ENCODE measurements around the gene OR52E5.

The OR52E5 gene

GRCh38 chr11:5892908-5893307, at the start of gene OR52E5:
Gene OR52E5, plus strand, starts transcription at chr11:5893208. Its CDS starts 7,569 bp downstream, at chr11:5900777.
- no peak within 1 kb of the TSS for H3K4me3 ChIP-seq (ENCODE audit: low read depth, low read length)
- no peak for DNase-seq (ENCODE audit: low read depth)
- TF ChIP-seq MYC (IDR thresholded peaks at IDR 0.05; ENCODE audit: low read depth, low read length) (no peak), POLR2A (IDR thresholded peaks at IDR 0.05; ENCODE audit: extremely low read depth, insufficient read length) (no peak), MAX (IDR thresholded peaks at IDR 0.05; ENCODE audit: low read depth, low read length) (no peak), CTCF (IDR thresholded peaks at IDR 0.05; ENCODE audit: low read depth, low read length) (no peak)

GRCh38 chr11:5846701-5847100, 46.3 kb upstream of the OR52E5 start:
- no peak overlapping the region for H3K4me3 ChIP-seq (ENCODE audit: low read depth, low read length)
- no peak for DNase-seq (ENCODE audit: low read depth)
- TF ChIP-seq MYC (IDR thresholded peaks at IDR 0.05; ENCODE audit: low read depth, low read length) (no peak), CTCF (IDR thresholded peaks at IDR 0.05; ENCODE audit: low read depth, low read length) (no peak), MAX (IDR thresholded peaks at IDR 0.05; ENCODE audit: low read depth, low read length) (no peak), POLR2A (IDR thresholded peaks at IDR 0.05; ENCODE audit: extremely low read depth, insufficient read length) (no peak)

- no peak for DNase-seq (ENCODE audit: low read depth)
- no peak overlapping the region for H3K4me3 ChIP-seq (ENCODE audit: low read depth, low read length)
- no peak for TF ChIP-seq POLR2A (IDR thresholded peaks at IDR 0.05; ENCODE audit: extremely low read depth, insufficient read length)
- TF ChIP-seq MAX (IDR thresholded peaks at IDR 0.05; ENCODE audit: low read depth, low read length), result no peak
- TF ChIP-seq MYC (IDR thresholded peaks at IDR 0.05; ENCODE audit: low read depth, low read length), result no peak
- no peak for TF ChIP-seq CTCF (IDR thresholded peaks at IDR 0.05; ENCODE audit: low read depth, low read length)
These were observed 45.3 kb upstream of the OR52E5 start for GRCh38 chr11:5847711-5848110.

GRCh38 chr11:5851002-5851401, 42.0 kb upstream of the OR52E5 start:
- no peak overlapping the region for H3K4me3 ChIP-seq (ENCODE audit: low read depth, low read length)
- DNase-seq (ENCODE audit: low read depth), result no peak
- TF ChIP-seq POLR2A (IDR thresholded peaks at IDR 0.05; ENCODE audit: extremely low read depth, insufficient read length) (no peak), MAX (IDR thresholded peaks at IDR 0.05; ENCODE audit: low read depth, low read length) (no peak)

GRCh38 chr11:5857590-5857989, 35.4 kb upstream of the OR52E5 start, which contains the start of gene OR52E8:
Gene OR52E8, minus strand, starts transcription at chr11:5857690. Its CDS starts 0 bp downstream, at chr11:5857690.
- DNase-seq (ENCODE audit: low read depth), result no peak
- TF ChIP-seq MAX (IDR thresholded peaks at IDR 0.05; ENCODE audit: low read depth, low read length) (no peak), POLR2A (IDR thresholded peaks at IDR 0.05; ENCODE audit: extremely low read depth, insufficient read length) (no peak), MYC (IDR thresholded peaks at IDR 0.05; ENCODE audit: low read depth, low read length) (no peak), CTCF (IDR thresholded peaks at IDR 0.05; ENCODE audit: low read depth, low read length) (no peak)
- H3K4me3 ChIP-seq (ENCODE audit: low read depth, low read length), result no peak within 1 kb of the TSS

- DNase-seq (ENCODE audit: low read depth), result no peak
- no peak overlapping the region for H3K4me3 ChIP-seq (ENCODE audit: low read depth, low read length)
- TF ChIP-seq MAX (IDR thresholded peaks at IDR 0.05; ENCODE audit: low read depth, low read length) (no peak), MYC (IDR thresholded peaks at IDR 0.05; ENCODE audit: low read depth, low read length) (no peak), POLR2A (IDR thresholded peaks at IDR 0.05; ENCODE audit: extremely low read depth, insufficient read length) (no peak), CTCF (IDR thresholded peaks at IDR 0.05; ENCODE audit: low read depth, low read length) (no peak)
These were observed 27.2 kb upstream of the OR52E5 start for GRCh38 chr11:5865826-5866225.

Measured in NB4 (cell line).